HG03457 (cell line): ENCODE data around the gene VSTM2B.

Experiments used
- ATAC-seq: cut with Tn5 transposase; IDR thresholded peaks from one replicate; pipeline ENCODE4 v1.9.1; 2021; ENCODE audit warnings: moderate number of reproducible peaks; ENCODE audit not compliant: unreplicated experiment

VSTM2B gene

GRCh38 chr19:29587059-29587458, 61.3 kb downstream of the VSTM2B start:
- no peak for ATAC-seq

- peak; percentile 48 for ATAC-seq
Measured at GRCh38 chr19:29587518-29587986, 61.8 kb downstream of the VSTM2B start.

GRCh38 chr19:29588095-29588494, 62.3 kb downstream of the VSTM2B start:
- ATAC-seq, result no peak

DNA sequence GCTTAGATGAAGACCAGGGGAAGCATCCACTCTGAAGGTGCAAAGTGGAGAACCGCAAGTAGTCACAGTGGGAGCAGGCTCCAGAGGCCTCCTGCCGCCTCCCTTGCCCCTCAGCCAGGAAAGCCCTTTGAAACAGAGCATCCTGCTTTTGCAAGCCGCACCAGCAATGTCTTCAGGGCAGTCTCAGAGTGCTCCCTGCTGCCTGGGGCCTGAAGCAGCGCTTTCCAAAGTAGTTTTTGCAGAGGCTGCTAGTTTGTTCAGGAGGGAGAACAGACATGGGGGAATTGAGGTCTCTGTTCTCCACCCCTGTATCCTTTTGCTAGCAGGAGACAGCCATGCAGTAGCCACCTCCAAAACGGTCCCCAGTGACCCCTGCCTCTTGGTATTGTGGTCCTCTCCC, 64.5 kb downstream of the VSTM2B start:
- no peak for ATAC-seq

DNA sequence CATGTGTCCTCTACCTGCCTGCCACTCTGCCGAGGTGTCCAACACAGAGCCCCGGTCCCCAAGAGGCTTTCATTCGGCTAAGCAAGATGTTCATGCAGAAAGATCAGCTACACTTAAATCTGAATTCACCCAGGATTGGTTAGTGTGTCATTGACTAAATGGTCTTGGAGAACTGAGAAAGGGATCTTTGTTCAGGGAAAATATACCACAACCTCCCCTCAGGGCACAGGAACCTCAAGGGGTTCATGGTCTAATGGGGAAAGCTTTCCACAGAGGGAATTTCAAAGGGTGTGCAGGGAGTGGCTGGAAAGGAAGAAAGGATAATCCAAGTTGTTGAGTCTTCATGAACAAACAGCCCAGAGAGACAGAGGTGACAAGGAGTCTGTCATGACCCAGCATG, 65.9 kb downstream of the VSTM2B start:
- no peak for ATAC-seq

DNA sequence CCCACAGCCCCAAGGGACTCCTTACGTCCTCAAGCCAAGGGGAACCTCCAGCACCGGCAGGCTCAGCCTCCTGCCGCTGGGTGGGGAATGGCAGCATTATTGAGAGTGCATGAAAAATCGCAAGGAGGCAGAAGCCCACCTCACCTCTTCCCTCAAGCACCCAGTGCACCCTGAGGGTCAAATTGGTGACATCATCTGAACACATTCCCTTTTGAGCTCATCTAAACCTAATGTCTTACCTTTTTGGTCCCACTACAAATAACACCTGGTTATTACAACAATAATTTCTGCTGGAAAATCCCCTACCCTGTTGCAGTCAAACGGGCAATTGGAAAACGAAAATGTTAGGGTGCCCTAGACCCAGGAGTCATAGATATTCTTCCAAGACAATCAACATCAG, 68.1 kb downstream of the VSTM2B start:
- ATAC-seq, result no peak

- no peak for ATAC-seq
Measured at GRCh38 chr19:29596080-29596727, 70.4 kb downstream of the VSTM2B start.

GRCh38 chr19:29596885-29597525, 71.2 kb downstream of the VSTM2B start:
- no peak for ATAC-seq

- ATAC-seq, result no peak
Measured at GRCh38 chr19:29598036-29598435, 72.2 kb downstream of the VSTM2B start.

GRCh38 chr19:29598496-29598895, 72.7 kb downstream of the VSTM2B start:
- ATAC-seq, result no peak

- no peak for ATAC-seq
Measured at GRCh38 chr19:29603308-29603707, 77.5 kb downstream of the VSTM2B start.

GRCh38 chr19:29605653-29606419, 80.0 kb downstream of the VSTM2B start, which contains the start of gene POP4:
Gene POP4 (plus strand): TSS chr19:29606283. CDS start chr19:29606319, 36 bp downstream.
- ATAC-seq, result peak; percentile 50

DNA sequence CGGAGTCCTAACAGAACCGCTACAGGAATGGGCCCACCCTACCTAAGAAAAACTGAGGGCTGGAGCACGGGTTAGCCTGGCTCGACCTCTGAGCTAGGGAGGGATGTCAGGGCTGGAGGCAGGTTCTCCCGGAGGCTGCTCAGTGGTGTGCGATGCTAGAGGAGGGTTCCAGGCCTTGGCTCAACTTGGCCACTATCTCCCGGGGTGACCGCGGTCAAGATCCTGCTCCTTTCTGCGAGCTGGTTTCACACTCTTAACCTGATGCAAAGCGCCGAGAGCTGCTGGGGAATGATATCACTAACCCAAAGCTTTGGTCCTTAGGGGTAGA, 80.6 kb downstream of the VSTM2B start:
- ATAC-seq, result peak; percentile 13

GRCh38 chr19:29609636-29610035, 83.8 kb downstream of the VSTM2B start:
- no peak for ATAC-seq

DNA sequence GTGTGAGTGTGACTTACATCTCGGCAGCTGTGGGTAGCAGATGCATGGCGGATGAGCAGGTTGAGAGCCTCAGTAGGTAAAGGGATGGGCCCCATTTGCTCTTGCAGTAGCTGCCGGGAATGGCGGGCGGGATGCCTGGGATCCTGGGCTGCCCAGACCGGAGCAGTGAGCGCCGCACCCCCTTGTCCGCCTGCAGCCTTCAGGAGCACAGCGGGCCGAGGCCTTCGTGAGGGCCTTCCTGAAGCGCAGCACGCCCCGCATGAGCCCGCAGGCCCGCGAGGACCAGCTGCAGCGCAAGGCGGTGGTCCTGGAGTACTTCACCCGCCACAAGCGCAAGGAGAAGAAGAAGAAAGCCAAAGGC, 84.4 kb downstream of the VSTM2B start:
- no peak for ATAC-seq

DNA sequence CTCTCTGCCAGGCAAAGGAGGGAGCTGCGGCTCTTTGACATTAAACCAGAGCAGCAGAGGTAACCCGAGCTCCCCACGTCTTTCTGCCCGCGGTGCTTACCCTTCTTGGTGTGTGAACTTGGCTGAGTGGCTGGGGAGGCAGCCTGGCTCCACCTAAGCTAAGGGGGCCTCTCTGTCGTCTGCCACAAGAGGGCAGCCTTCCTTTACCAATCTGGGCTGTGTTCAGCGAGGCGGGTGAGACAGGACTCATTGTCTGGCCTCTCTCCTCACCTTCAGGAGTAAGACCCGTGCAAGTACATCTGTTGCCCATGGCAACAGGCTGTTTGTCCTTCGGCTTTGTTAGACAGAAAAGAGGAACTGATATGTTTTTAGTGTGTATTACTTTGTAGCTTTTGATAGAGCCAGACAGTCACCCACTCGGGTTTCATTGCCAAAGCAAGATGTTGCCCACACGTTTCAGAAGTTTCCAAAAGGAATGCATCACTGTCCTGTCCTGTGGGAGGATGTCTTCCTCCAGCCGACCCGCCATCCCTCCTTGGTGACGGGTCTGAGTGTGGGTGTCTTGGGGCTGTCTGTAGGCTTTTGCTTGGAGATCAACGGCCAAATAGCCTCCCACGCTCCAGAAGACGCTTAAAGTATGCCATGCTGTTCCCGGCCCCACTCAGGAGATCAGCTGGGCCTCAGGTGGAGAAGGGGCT, 84.9 kb downstream of the VSTM2B start:
- ATAC-seq, result peak; percentile 56

- ATAC-seq, result no peak
Measured at GRCh38 chr19:29612121-29612520, 86.3 kb downstream of the VSTM2B start.

DNA sequence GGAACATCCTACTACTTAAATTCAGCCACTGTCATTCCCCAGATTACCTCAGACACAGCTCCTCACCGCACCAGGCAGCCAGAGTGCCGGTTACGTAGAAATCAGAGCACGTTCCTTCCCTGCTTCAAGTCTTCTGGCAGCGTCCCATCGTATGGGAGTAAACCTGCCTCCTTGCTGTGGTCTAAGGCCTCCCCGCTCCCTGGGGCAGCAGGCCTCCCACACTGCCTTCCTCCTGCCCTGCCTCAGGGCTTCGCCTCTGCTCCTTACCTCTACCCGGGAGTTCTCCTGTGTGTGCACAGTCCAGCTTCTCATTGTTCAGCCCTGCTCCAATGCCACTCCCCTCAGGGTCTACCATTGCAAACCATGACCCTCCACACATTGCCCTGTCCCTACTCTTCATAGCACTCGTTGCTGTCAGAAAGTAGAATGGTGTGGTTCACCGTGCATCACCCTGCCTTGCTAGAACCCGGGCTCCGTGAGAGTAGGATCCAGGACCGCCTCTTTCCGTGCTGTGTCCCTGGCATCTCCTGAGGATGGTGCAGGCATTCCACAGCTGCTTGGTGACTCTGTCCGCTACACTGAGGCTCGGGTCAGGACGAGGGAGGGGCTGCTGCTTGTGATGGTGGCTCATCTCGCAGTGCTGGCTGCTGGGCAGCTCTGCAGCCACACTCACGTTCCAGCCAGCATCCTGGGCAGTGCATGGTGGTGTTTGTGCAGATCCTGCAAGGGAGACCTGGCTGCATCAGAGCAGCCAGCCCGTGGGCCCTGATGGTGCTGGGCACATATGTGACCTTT, 87.2 kb downstream of the VSTM2B start:
- ATAC-seq, result no peak

DNA sequence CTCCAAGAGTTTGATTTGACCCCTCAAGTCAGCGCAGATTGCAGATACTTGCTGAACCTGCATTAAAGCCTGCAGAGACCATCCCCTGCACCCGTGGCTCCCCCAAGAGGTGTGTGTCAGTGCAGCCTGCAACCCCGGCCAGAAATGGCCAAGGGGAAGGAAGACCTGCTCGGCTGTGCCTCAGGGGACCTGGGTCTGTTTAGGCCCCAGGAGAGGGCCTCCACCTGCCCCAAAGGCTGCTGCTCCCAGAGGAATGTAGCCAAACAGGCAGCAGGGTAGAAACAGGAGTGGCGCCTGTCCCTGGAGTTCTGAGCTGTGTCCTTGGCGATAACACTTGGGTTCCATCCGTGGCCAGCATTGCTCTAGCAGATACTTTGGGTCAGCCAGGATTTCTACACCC, 88.3 kb downstream of the VSTM2B start:
- no peak for ATAC-seq
